NCI-H2227 treated with DMSO at 0.1 percent for 48 hours (cell line): ENCODE results near the gene FCHSD1.
A peak's percentile ranks its signal among the peaks of the same experiment; 100 is the strongest.

Experiments
- DNase-seq: peaks from one replicate; lab custom pipeline; 2025; lab: John Stamatoyannopoulos, UW

Gene FCHSD1

GRCh38 chr5:141650851-141651727, at the start of gene FCHSD1:
FCHSD1 (minus strand) TSS chr5:141651418; CDS start chr5:141651368, 50 bp downstream.
- peak; percentile 63 for DNase-seq

- DNase-seq: no peak
These were observed 46.4 kb upstream of the FCHSD1 start for GRCh38 chr5:141697586-141697985.

- DNase-seq: no peak
These were observed 45.2 kb upstream of the FCHSD1 start for GRCh38 chr5:141696431-141696830.

GRCh38 chr5:141695627-141696215, 44.5 kb upstream of the FCHSD1 start:
- peak; percentile 38 for DNase-seq

- no peak for DNase-seq
These were observed 43.3 kb upstream of the FCHSD1 start for GRCh38 chr5:141694479-141694878.

GRCh38 chr5:141692919-141693725, 41.9 kb upstream of the FCHSD1 start:
- no peak for DNase-seq

- no peak for DNase-seq
These were observed 41.3 kb upstream of the FCHSD1 start for GRCh38 chr5:141692533-141692888.

- peak; percentile 69 for DNase-seq
These were observed 40.8 kb upstream of the FCHSD1 start for GRCh38 chr5:141691867-141692532.

- DNase-seq: no peak
These were observed 40.2 kb upstream of the FCHSD1 start for GRCh38 chr5:141691286-141691866.

- DNase-seq: no peak
These were observed 35.6 kb upstream of the FCHSD1 start for GRCh38 chr5:141686648-141687416.

- no peak for DNase-seq
These were observed 34.4 kb upstream of the FCHSD1 start for GRCh38 chr5:141685591-141685990.

- no peak for DNase-seq
These were observed 32.5 kb upstream of the FCHSD1 start for GRCh38 chr5:141683596-141684141.

GRCh38 chr5:141681695-141682641, 30.8 kb upstream of the FCHSD1 start, which contains the start of gene ARAP3:
ARAP3 (minus strand) TSS chr5:141682230; CDS start chr5:141680486, 1,744 bp downstream.
- peak; percentile 8 for DNase-seq

- no peak for DNase-seq
These were observed 30.1 kb upstream of the FCHSD1 start for GRCh38 chr5:141681295-141681694.

GRCh38 chr5:141680751-141681201, 29.6 kb upstream of the FCHSD1 start:
- no peak for DNase-seq

GRCh38 chr5:141680178-141680577, 29.0 kb upstream of the FCHSD1 start:
- no peak for DNase-seq

GRCh38 chr5:141677415-141677814, 26.2 kb upstream of the FCHSD1 start:
- no peak for DNase-seq

- DNase-seq: no peak
These were observed 24.5 kb upstream of the FCHSD1 start for GRCh38 chr5:141675672-141676071.

- no peak for DNase-seq
These were observed 23.5 kb upstream of the FCHSD1 start for GRCh38 chr5:141674747-141675146.
